Lung (tissue), 12 donors: ENCODE measurements around the gene GPR137C. TPM values are rescaled to one million over a fixed set of nuclear protein-coding genes. Genes with fewer than 3 reads are reported as not detected.

Experiments used
- ATAC-seq: fragments of 200-7000 bp; cut with Tn5 transposase; one replicate; pipeline ENCODE4 v1.9.1; 2020; ENCODE audit warnings: moderate number of reproducible peaks; ENCODE audit not compliant: insufficient read depth, low FRiP score
- DNase-seq, 3 donors: peaks; one replicate each; pipeline ENCODE4 v3.0.0-alpha.2; 2013 to 2017
- H3K27ac ChIP-seq, 2 donors: one replicate each; pipeline ENCODE4 v1.5.1; 2013; ENCODE audit warnings: mild to moderate bottlenecking in 2 of 2, moderate library complexity in 2 of 2, control low read depth in 1 of 2, inconsistent platforms in 1 of 2, low read depth in 1 of 2, low read length in 1 of 2
- H3K27me3 ChIP-seq, 3 donors: one replicate each; pipeline ENCODE4 v1.5.1; 2013; ENCODE audit warnings: low read length in 2 of 3; ENCODE audit not compliant: control insufficient read depth in 3 of 3, insufficient read depth in 3 of 3
- H3K36me3 ChIP-seq, 4 donors: one replicate each; pipeline ENCODE4 v1.5.1; 2013; ENCODE audit warnings: low read length in 4 of 4, mild to moderate bottlenecking in 1 of 4, moderate library complexity in 1 of 4; ENCODE audit not compliant: control insufficient read depth in 4 of 4, insufficient read depth in 4 of 4
- H3K4me1 ChIP-seq, 5 donors: one replicate each; pipeline ENCODE4 v1.5.1; 2013; ENCODE audit warnings: low read length in 5 of 5, mild to moderate bottlenecking in 2 of 5, moderate library complexity in 1 of 5; ENCODE audit not compliant: control insufficient read depth in 5 of 5, insufficient read depth in 5 of 5
- H3K4me3 ChIP-seq: one replicate; pipeline ENCODE4 v1.5.1; 2013; ENCODE audit warnings: mild to moderate bottlenecking, control low read depth, moderate library complexity
- H3K9ac ChIP-seq, 2 donors: one replicate each; pipeline ENCODE4 v1.5.1; 2013; ENCODE audit warnings: low read length in 2 of 2, control low read depth in 1 of 2; ENCODE audit not compliant: insufficient read depth in 1 of 2
- H3K9me3 ChIP-seq, 4 donors: one replicate each; pipeline ENCODE4 v1.5.1; 2013; ENCODE audit warnings: low read length in 3 of 4, mild to moderate bottlenecking in 1 of 4, moderate library complexity in 1 of 4; ENCODE audit not compliant: control insufficient read depth in 4 of 4, insufficient read depth in 3 of 4
- CTCF ChIP-seq: IDR thresholded peaks from 2 replicates; pipeline ENCODE4 v1.5.1; 2012; ENCODE audit warnings: mild to moderate bottlenecking; ENCODE audit errors: control extremely low read depth, extremely low read depth
- WGBS, 2 donors: extraction: QIAGEN DNeasy Blood & Tissue Kit; methylation state at CpG; one replicate each; pipeline ENCODE4 v1.1.7; 2013; 5-methylcytosine and 5-hydroxymethylcytosine counted together
- polyA plus RNA-seq, 2 donors: library from polyadenylated mRNA; stranded (reverse); fragments of 200-250 nt; gene quantifications; one replicate each; pipeline ENCODE4 v1.2.1, GENCODE V29; 2013
- total RNA-seq, 2 donors: library from RNA; depleted of rRNA in 1 of 2; stranded (reverse); fragments of >200 nt in 1 of 2; gene quantifications; one replicate each; pipeline ENCODE4 v1.2.1, GENCODE V29; 2014 to 2021
- donor health status: control.
- donor health status: control.
- donor health status: Bipolar disorder and iron deficiency.
- donor health status: healthy.
- donor health status: DM: yes; HTN: yes; CAD: no.

Gene GPR137C
- total and polyA plus RNA-seq, 4 donors, result 0.26 to 7.0 (median 0.65) TPM

- no peaks in the 10 kb centered on the region for H3K27me3 ChIP-seq
- ATAC-seq, result no peak
- peaks cover 0 to 11% (median 8%) of the 10 kb centered on the region in 4 donors for H3K36me3 ChIP-seq
- no peak overlapping the region for H3K9ac ChIP-seq
- no peak for TF ChIP-seq CTCF
- no peak for DNase-seq
- H3K27ac ChIP-seq, result no peak overlapping the region
- H3K9me3 ChIP-seq, result no peaks in the 10 kb centered on the region
- WGBS, 2 donors, result 86 to 95% methylated on average over 6 of the region's 6 CpGs
- no peaks in the 10 kb centered on the region for H3K4me1 ChIP-seq
- no peak overlapping the region for H3K4me3 ChIP-seq
These were observed 98.1 kb downstream of the GPR137C start for GRCh38 chr14:52650774-52651173.

- Histone ChIP-seq H3K4me1 (no peaks in the 10 kb centered on the region), H3K27me3 (no peaks in the 10 kb centered on the region), H3K9ac (no peak overlapping the region), H3K27ac (no peak overlapping the region), H3K4me3 (no peak overlapping the region), H3K9me3 (no peaks in the 10 kb centered on the region), H3K36me3 (peaks cover 0 to 12% (median 2%) of the 10 kb centered on the region in 4 donors)
- ATAC-seq (no peak), DNase-seq (no peak)
- TF ChIP-seq CTCF, result no peak
These were observed 104.3 kb downstream of the GPR137C start for GRCh38 chr14:52656905-52657304.

GRCh38 chr14:52660325-52660724, 107.7 kb downstream of the GPR137C start:
- Histone ChIP-seq H3K4me3 (no peak overlapping the region), H3K36me3 (peaks cover 0 to 12% (median 2%) of the 10 kb centered on the region in 4 donors), H3K27ac (no peak overlapping the region), H3K27me3 (no peaks in the 10 kb centered on the region), H3K4me1 (no peaks in the 10 kb centered on the region), H3K9me3 (no peaks in the 10 kb centered on the region), H3K9ac (no peak overlapping the region)
- TF ChIP-seq CTCF, result no peak
- ATAC-seq (no peak), DNase-seq (no peak)

GRCh38 chr14:52660832-52661231, 108.2 kb downstream of the GPR137C start:
- no peak overlapping the region for H3K27ac ChIP-seq
- H3K27me3 ChIP-seq, result no peaks in the 10 kb centered on the region
- WGBS, 2 donors, result 92 to 95% methylated on average over 1 of the region's 1 CpG
- H3K4me3 ChIP-seq, result no peak overlapping the region
- H3K9ac ChIP-seq, result no peak overlapping the region
- TF ChIP-seq CTCF, result no peak
- peaks cover 0 to 12% (median 3%) of the 10 kb centered on the region in 4 donors for H3K36me3 ChIP-seq
- no peaks in the 10 kb centered on the region for H3K9me3 ChIP-seq
- ATAC-seq (no peak), DNase-seq (no peak)
- no peaks in the 10 kb centered on the region for H3K4me1 ChIP-seq
